GM12878 (cell line): Measurements from ENCODE around the gene FBXO33. TPM values are rescaled to one million over a fixed set of nuclear protein-coding genes. Genes with fewer than 3 reads are reported as not detected.

ENCODE experiments used
- ATAC-seq: fragments of 200-7000 bp; cut with Tn5 transposase; 3 replicates; pipeline ENCODE4 v1.9.1; 2020; ENCODE audit warnings: mild to moderate bottlenecking, moderate library complexity
- BruUV-seq: library from RNA; stranded (reverse); fragments of 400-500 nt; replicated peaks from 2 replicates; lab custom pipeline; 2021; lab: Mats Ljungman, UMichigan
- CTCF ChIA-PET: fragments of 300-600 bp; sonication (Branson Sonifier 250); formaldehyde crosslinking; extraction: SDS; loops from one replicate; lab custom pipeline; 2021; ENCODE audit warnings: inconsistent platforms; lab: Yijun Ruan, JAX
- POLR2A ChIA-PET: fragments of 350-600 bp; formaldehyde crosslinking; extraction: SDS; loops from one replicate; lab custom pipeline; 2021; ENCODE audit warnings: inconsistent platforms; lab: Charles Lee
- RAD21 ChIA-PET: fragments of 300-600 bp; sonication (Branson Sonifier 250); formaldehyde crosslinking; loops from one replicate; lab custom pipeline; 2023; ENCODE audit warnings: antibody characterized with exemption; ENCODE audit not compliant: unreplicated experiment; lab: Charles Lee
- SMC1A ChIA-PET: fragments of 300-600 bp; sonication (Branson Sonifier 250); formaldehyde crosslinking; loops from one replicate; lab custom pipeline; 2023; ENCODE audit not compliant: unreplicated experiment, uncharacterized antibody; lab: Charles Lee
- DNase-seq: peaks from one replicate; pipeline ENCODE4 v3.0.0-alpha.2; 2011; ENCODE audit warnings: low read depth, low spot score
- FAIRE-seq: peaks from 3 replicates; lab custom pipeline; 2011; peaks lifted over from hg19 to GRCh38; lab: Jason Lieb, UNC
- H2AFZ ChIP-seq: 2 replicates; pipeline ENCODE4 v1.6.0; 2011; ENCODE audit warnings: low read depth, low read length, control low read depth; ENCODE audit not compliant: control insufficient read depth
- H3K27ac ChIP-seq: 2 replicates; pipeline ENCODE4 v1.5.1; 2011; ENCODE audit warnings: control low read depth; ENCODE audit not compliant: control insufficient read depth, insufficient read depth
- H3K27me3 ChIP-seq, 2 experiments: replicated peaks in 1 of 2; 2 replicates each; pipeline versions ENCODE4 v1.6.0 to v1.6.1; 2011; ENCODE audit warnings: low read length in 1 of 2; ENCODE audit not compliant: control insufficient read depth in 2 of 2, insufficient read depth in 2 of 2
- H3K36me3 ChIP-seq, 2 experiments: 2 replicates each; pipeline ENCODE4 v1.5.1; 2011; ENCODE audit warnings: low read length in 1 of 2; ENCODE audit not compliant: control insufficient read depth in 2 of 2, insufficient read depth in 2 of 2
- H3K4me1 ChIP-seq: 2 replicates; pipeline ENCODE4 v1.6.1; 2011; ENCODE audit warnings: mild to moderate bottlenecking, low read length, moderate library complexity, mixed read lengths; ENCODE audit not compliant: control insufficient read depth, insufficient read depth
- H3K4me2 ChIP-seq: 2 replicates; pipeline ENCODE4 v1.6.0; 2011; ENCODE audit warnings: control low read depth; ENCODE audit not compliant: control insufficient read depth, insufficient read depth
- H3K4me3 ChIP-seq: fragments of 200-600 bp; sonication (generic); 2 replicates; pipeline ENCODE4 v1.5.1; 2016
- H3K79me2 ChIP-seq: 2 replicates; pipeline ENCODE4 v1.6.0; 2011; ENCODE audit warnings: low read length; ENCODE audit not compliant: control insufficient read depth, insufficient read depth
- H3K9ac ChIP-seq: 2 replicates; pipeline ENCODE4 v1.8.0; 2011; ENCODE audit warnings: low read length, control low read depth, mixed read lengths; ENCODE audit not compliant: control insufficient read depth, insufficient read depth
- H3K9me3 ChIP-seq: replicated peaks from 3 replicates; pipeline ENCODE4 v1.5.1; 2011; ENCODE audit warnings: mild to moderate bottlenecking, low read length; ENCODE audit not compliant: control insufficient read depth, insufficient read depth
- H4K20me1 ChIP-seq: 2 replicates; pipeline ENCODE4 v1.6.0; 2011; ENCODE audit not compliant: control insufficient read depth, insufficient read depth
- BACH1 ChIP-seq: fragments of 450-650 bp; IDR thresholded peaks from 2 replicates; pipeline ENCODE4 v1.6.1; 2017; ENCODE audit warnings: mild to moderate bottlenecking, borderline replicate concordance
- BCL11A ChIP-seq: IDR thresholded peaks from 2 replicates; pipeline ENCODE4 v1.6.1; 2011; ENCODE audit warnings: low read depth, low read length
- BHLHE40 ChIP-seq, 2 experiments: fragments of 450-650 bp in 1 of 2; IDR thresholded peaks; 2 replicates each; pipeline ENCODE4 v1.6.1; 2011 to 2017; ENCODE audit warnings: low read depth in 2 of 2, borderline replicate concordance in 1 of 2, improper control_type of control experiment in 1 of 2, low read length in 1 of 2, mild to moderate bottlenecking in 1 of 2
- CHD2 ChIP-seq: IDR thresholded peaks from 2 replicates; pipeline ENCODE4 v1.6.1; 2011; ENCODE audit warnings: low read depth, low read length, improper control_type of control experiment, borderline replicate concordance
- DPF2 ChIP-seq: fragments of 450-650 bp; IDR thresholded peaks from 2 replicates; pipeline ENCODE4 v1.6.1; 2017; ENCODE audit warnings: mild to moderate bottlenecking
- FOXK2 ChIP-seq: fragments of 450-650 bp; IDR thresholded peaks from 2 replicates; pipeline ENCODE4 v1.6.1; 2017; ENCODE audit warnings: mild to moderate bottlenecking, moderate library complexity
- GATAD2B ChIP-seq: fragments of 450-650 bp; conservative IDR thresholded peaks from 2 replicates; pipeline ENCODE4 v1.6.1; 2017; ENCODE audit warnings: low read depth, mild to moderate bottlenecking, moderate library complexity
- HDAC6 ChIP-seq: fragments of 200-600 bp; sonication (generic); IDR thresholded peaks from one replicate; pipeline ENCODE4 v1.8.0; 2017; ENCODE audit warnings: antibody characterized with exemption; ENCODE audit not compliant: unreplicated experiment
- HDGF ChIP-seq: fragments of 450-650 bp; IDR thresholded peaks from 2 replicates; pipeline ENCODE4 v1.6.1; 2016; ENCODE audit warnings: antibody characterized with exemption
- IKZF1 ChIP-seq: fragments of 450-650 bp; conservative IDR thresholded peaks from 2 replicates; pipeline ENCODE4 v1.6.1; 2017; ENCODE audit warnings: antibody characterized with exemption, mild to moderate bottlenecking
- MEF2A ChIP-seq: IDR thresholded peaks from 2 replicates; pipeline ENCODE4 v1.6.1; 2011; ENCODE audit warnings: low read depth, mild to moderate bottlenecking, low read length, moderate library complexity; ENCODE audit not compliant: insufficient read depth
- MTA2 ChIP-seq: fragments of 450-650 bp; IDR thresholded peaks from 2 replicates; pipeline ENCODE4 v1.6.1; 2016; ENCODE audit warnings: low read depth, mild to moderate bottlenecking, moderate library complexity
- NBN ChIP-seq: fragments of 450-650 bp; IDR thresholded peaks from 2 replicates; pipeline ENCODE4 v1.6.1; 2016
- POLR2AphosphoS2 ChIP-seq: IDR thresholded peaks from 2 replicates; pipeline ENCODE4 v1.6.1; 2011; ENCODE audit warnings: low read depth, mild to moderate bottlenecking, low read length, improper control_type of control experiment, moderate library complexity
- POU2F2 ChIP-seq: IDR thresholded peaks from 3 replicates; pipeline ENCODE4 v1.6.1; 2011; ENCODE audit warnings: low read depth, mild to moderate bottlenecking, low read length, borderline replicate concordance
- RAD21 ChIP-seq: IDR thresholded peaks from 2 replicates; pipeline ENCODE4 v1.6.1; 2011; ENCODE audit warnings: mild to moderate bottlenecking, low read depth, low read length, moderate library complexity; ENCODE audit not compliant: insufficient read depth
- RAD51 ChIP-seq: fragments of 450-650 bp; IDR thresholded peaks from 2 replicates; pipeline ENCODE4 v1.6.1; 2016; ENCODE audit warnings: moderate library complexity, mild to moderate bottlenecking, inconsistent platforms
- RUNX3 ChIP-seq: IDR thresholded peaks from 2 replicates; pipeline ENCODE4 v1.6.1; 2012; ENCODE audit warnings: low read length, inconsistent platforms
- SREBF1 ChIP-seq: IDR thresholded peaks from 2 replicates; pipeline ENCODE4 v1.6.1; 2012; ENCODE audit warnings: mild to moderate bottlenecking, low read length
- STAT3 ChIP-seq: IDR thresholded peaks from 2 replicates; pipeline ENCODE4 v1.6.1; 2011; ENCODE audit warnings: low read depth, low read length, improper control_type of control experiment
- SUPT20H ChIP-seq: IDR thresholded peaks from 2 replicates; pipeline ENCODE4 v1.6.1; 2011; ENCODE audit warnings: low read depth, mild to moderate bottlenecking, low read length, moderate library complexity, borderline replicate concordance; ENCODE audit not compliant: control insufficient read depth
- TCF7 ChIP-seq: IDR thresholded peaks from 2 replicates; pipeline ENCODE4 v1.6.1; 2014; ENCODE audit warnings: antibody characterized with exemption, borderline replicate concordance
- WRNIP1 ChIP-seq: IDR thresholded peaks from 2 replicates; pipeline ENCODE4 v1.6.1; 2011; ENCODE audit warnings: low read depth, low read length, improper control_type of control experiment, borderline replicate concordance
- WGBS: methylation state at CpG from one replicate; pipeline ENCODE4 v1.1.6; 2016; ENCODE audit warnings: low lambda C conversion rate; ENCODE audit not compliant: insufficient replicate concordance, insufficient coverage; ENCODE audit errors: missing lambda C conversion rate; 5-methylcytosine and 5-hydroxymethylcytosine counted together
- in situ Hi-C: fragments of 300-500 bp; cut with MboI; formaldehyde crosslinking; loops from 9 replicates; pipeline ENCODE4 v1.14.3; 2018; ENCODE audit warnings: mixed read lengths
- intact Hi-C: fragments of 100-400 bp; cut with micrococcal nuclease; formaldehyde crosslinking; loops from one replicate; pipeline ENCODE4 v1.14.2; 2022; ENCODE audit not compliant: unreplicated experiment
- polyA plus RNA-seq, 11 experiments: library from polyadenylated mRNA; depleted of rRNA in 4 of 11; unstranded in 6 of 11; stranded (reverse) in 5 of 11; fragments of >200 nt; fragmentation: Nextera tagmentation in 4 of 11; fragmentation: Illumina TruSeq in 1 of 11; extraction: Ambion mirVana in 4 of 11; extraction: Trizol in 1 of 11; gene quantifications; 1 replicate in 1 of 11; 2 replicates in 10 of 11; pipeline versions ENCODE4 v1.2.1 to v1.2.3, GENCODE V29; 2011 to 2016; ENCODE audit warnings: inconsistent platforms in 2 of 11, missing spikeins in 2 of 11, low read depth in 1 of 11
- total RNA-seq, 4 experiments: library from RNA; depleted of rRNA in 3 of 4; stranded (reverse); fragments of >200 nt in 3 of 4; fragmentation: Illumina TruSeq in 1 of 4; extraction: Trizol in 1 of 4; gene quantifications; 2 replicates each; pipeline versions ENCODE4 v1.2.1 to v1.2.3, GENCODE V29; 2013 to 2021
- TF ChIP-seq, protein P1 (sequence below): fragments of 450-650 bp; IDR thresholded peaks from 2 replicates; pipeline ENCODE4 v1.6.1; 2017; ENCODE audit warnings: antibody characterized with exemption, mild to moderate bottlenecking, moderate library complexity

The FBXO33 gene
- total and polyA plus RNA-seq, 10 of the 15 experiments (the other 5 are each of a cell fraction or from before 2014, with no cell fraction given): 4.7 to 56.9 (median 19.6) TPM

DNA sequence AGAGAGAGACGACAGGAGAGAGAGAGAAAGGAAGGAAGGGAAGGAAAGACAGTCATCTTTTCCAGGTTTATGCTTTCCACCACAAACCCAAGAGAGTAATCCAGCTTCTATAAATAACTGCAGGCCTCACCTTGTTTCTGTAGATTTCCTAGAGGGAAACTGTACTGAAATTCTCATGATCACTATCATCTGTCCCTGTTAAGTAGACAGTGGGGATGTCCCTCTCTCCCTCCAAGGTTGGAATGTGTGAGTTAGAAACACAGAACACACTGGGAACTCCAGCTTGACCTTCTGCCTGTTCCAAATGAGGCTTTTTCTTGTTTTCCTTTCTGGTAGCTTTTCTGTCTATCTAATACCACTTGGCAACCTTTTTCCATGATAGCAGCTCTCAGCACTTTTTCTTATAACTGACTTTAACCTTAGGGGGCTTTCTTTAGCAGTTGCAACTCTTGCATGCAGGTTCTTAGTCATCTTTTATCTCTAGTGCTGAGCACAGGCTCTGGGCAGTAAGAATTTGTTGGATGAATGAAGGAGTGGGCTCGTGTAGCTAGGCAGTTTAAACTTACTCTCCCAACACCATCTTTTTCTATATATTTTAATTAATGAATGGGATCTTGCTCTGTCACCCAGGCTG, 22.8 kb upstream of the FBXO33 start:
- in situ Hi-C loops: no loop called here
- RAD21 ChIA-PET: interaction anchor here (1.0 to 5.6 kb wide), 6 partner anchors 10 to 29 kb away, joined by 3 to 53 read pairs (median 12); partner anchors contain the start of gene FBXO33
- TF ChIP-seq STAT3 (no peak), GATAD2B (no peak), RUNX3 (no peak), POLR2AphosphoS2 (no peak), BHLHE40 (IDR thresholded peaks at IDR 0.05; ENCODE audit: borderline replicate concordance in 1 of 2, low read depth in 2 of 2, low read length in 1 of 2) (no peak), DPF2 (no peak), SUPT20H (no peak), MTA2 (no peak), IKZF1 (0 out of 2 replicates have a peak, but pooled peaks have one; percentile 24), POU2F2 (no peak), WRNIP1 (no peak), HDGF (0 out of 2 replicates have a peak, but pooled peaks have one; percentile 48), CHD2 (no peak), BCL11A (no peak), FOXK2 (peak; percentile 48), MEF2A (no peak), NBN (no peak), RAD51 (no peak), HDAC6 (no peak), TCF7 (no peak), RAD21 (no peak), BACH1 (no peak), SREBF1 (no peak)
- TF ChIP-seq, protein P1, sequence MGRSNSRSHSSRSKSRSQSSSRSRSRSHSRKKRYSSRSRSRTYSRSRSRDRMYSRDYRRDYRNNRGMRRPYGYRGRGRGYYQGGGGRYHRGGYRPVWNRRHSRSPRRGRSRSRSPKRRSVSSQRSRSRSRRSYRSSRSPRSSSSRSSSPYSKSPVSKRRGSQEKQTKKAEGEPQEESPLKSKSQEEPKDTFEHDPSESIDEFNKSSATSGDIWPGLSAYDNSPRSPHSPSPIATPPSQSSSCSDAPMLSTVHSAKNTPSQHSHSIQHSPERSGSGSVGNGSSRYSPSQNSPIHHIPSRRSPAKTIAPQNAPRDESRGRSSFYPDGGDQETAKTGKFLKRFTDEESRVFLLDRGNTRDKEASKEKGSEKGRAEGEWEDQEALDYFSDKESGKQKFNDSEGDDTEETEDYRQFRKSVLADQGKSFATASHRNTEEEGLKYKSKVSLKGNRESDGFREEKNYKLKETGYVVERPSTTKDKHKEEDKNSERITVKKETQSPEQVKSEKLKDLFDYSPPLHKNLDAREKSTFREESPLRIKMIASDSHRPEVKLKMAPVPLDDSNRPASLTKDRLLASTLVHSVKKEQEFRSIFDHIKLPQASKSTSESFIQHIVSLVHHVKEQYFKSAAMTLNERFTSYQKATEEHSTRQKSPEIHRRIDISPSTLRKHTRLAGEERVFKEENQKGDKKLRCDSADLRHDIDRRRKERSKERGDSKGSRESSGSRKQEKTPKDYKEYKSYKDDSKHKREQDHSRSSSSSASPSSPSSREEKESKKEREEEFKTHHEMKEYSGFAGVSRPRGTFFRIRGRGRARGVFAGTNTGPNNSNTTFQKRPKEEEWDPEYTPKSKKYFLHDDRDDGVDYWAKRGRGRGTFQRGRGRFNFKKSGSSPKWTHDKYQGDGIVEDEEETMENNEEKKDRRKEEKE: no peak

More for the DNA sequence above, 22.8 kb upstream of the FBXO33 start:
- no peaks in the 10 kb centered on the region for H3K36me3 ChIP-seq
- H3K4me2 ChIP-seq: no peak overlapping the region
- no peak overlapping the region for H3K4me3 ChIP-seq
- H3K27me3 ChIP-seq: no peaks in the 10 kb centered on the region
- CTCF ChIA-PET: interaction anchor here (1.0 to 6.0 kb wide), 8 partner anchors 9 to 36 kb away, joined by 3 to 68 read pairs (median 8); partner anchors contain the start of gene FBXO33
- no peaks in the 10 kb centered on the region for H4K20me1 ChIP-seq
- POLR2A ChIA-PET: interaction anchor here (0.5 to 4.1 kb wide), 6 partner anchors 10 to 348 kb away, joined by 3 to 51 read pairs (median 4); partner anchors contain the start of gene FBXO33
- H3K79me2 ChIP-seq: no peaks in the 10 kb centered on the region; the same call in 1 of the 2 replicates
- WGBS: 12% methylated on average over 2 of the region's 2 CpGs
- no peak overlapping the region for H3K27ac ChIP-seq
- FAIRE-seq (no peak), ATAC-seq (no peak), DNase-seq (no peak)
- no TSS peak for BruUV-seq
- H3K9me3 ChIP-seq: no peaks in the 10 kb centered on the region; the same call in 2 of the 3 replicates
- H3K9ac ChIP-seq: no peak overlapping the region
- intact Hi-C loops: no loop called here
- peaks cover 15% of the 10 kb centered on the region for H3K4me1 ChIP-seq
- SMC1A ChIA-PET: interaction anchor here (0.9 to 6.5 kb wide), 7 partner anchors 9 to 35 kb away, joined by 3 to 65 read pairs (median 8); partner anchors contain the start of gene FBXO33
- peak overlapping the region; percentile 12; the same call in 1 of the 2 replicates for H2AFZ ChIP-seq
